Panc1 (cell line): ENCODE measurements around the gene ACACA. TPM values are rescaled to one million over a fixed set of nuclear protein-coding genes. Genes with fewer than 3 reads are reported as not detected.

ENCODE experiments used
- ATAC-seq: fragments of 200-7000 bp; cut with Tn5 transposase; 2 replicates; pipeline ENCODE4 v1.9.1; 2020; ENCODE audit warnings: mild to moderate bottlenecking, moderate library complexity
- BruUV-seq: library from RNA; stranded (reverse); fragments of 400-500 nt; replicated peaks from 2 replicates; lab custom pipeline; 2021; lab: Mats Ljungman, UMichigan
- CTCF ChIA-PET: fragments of 300-600 bp; sonication (Branson Sonifier 250); formaldehyde crosslinking; loops from one replicate; lab custom pipeline; 2022; ENCODE audit warnings: antibody characterized with exemption; lab: Charles Lee
- POLR2A ChIA-PET: fragments of 300-600 bp; sonication (Branson Sonifier 250); formaldehyde crosslinking; loops from one replicate; lab custom pipeline; 2022; ENCODE audit warnings: antibody characterized with exemption; lab: Charles Lee
- DNase-seq: peaks from one replicate; pipeline ENCODE4 v3.0.0-alpha.2; 2010; ENCODE audit warnings: low read depth, low spot score
- H3K27ac ChIP-seq: 2 replicates; pipeline ENCODE4 v1.5.1; 2011; ENCODE audit warnings: mild to moderate bottlenecking, low read length, inconsistent platforms
- H3K27me3 ChIP-seq: fragments of 200-500 bp; sonication (Bioruptor generic); 2 replicates; pipeline ENCODE4 v1.6.0; 2014; ENCODE audit warnings: low read length, inconsistent platforms; ENCODE audit not compliant: control insufficient read depth, insufficient read depth
- H3K36me3 ChIP-seq: fragments of 200-500 bp; sonication (Bioruptor generic); 2 replicates; pipeline ENCODE4 v1.5.1; 2014; ENCODE audit warnings: inconsistent platforms, mild to moderate bottlenecking, low read length, moderate library complexity; ENCODE audit not compliant: control insufficient read depth, insufficient read depth
- H3K4me1 ChIP-seq: 2 replicates; pipeline ENCODE4 v1.5.1; 2011; ENCODE audit warnings: inconsistent platforms, mild to moderate bottlenecking, low read length, moderate library complexity; ENCODE audit not compliant: control insufficient read depth, insufficient read depth
- H3K4me3 ChIP-seq, 2 experiments: 2 replicates each; pipeline ENCODE4 v1.5.1; 2011 to 2012; ENCODE audit warnings: low read depth in 2 of 2, low read length in 2 of 2, mild to moderate bottlenecking in 2 of 2, inconsistent platforms in 1 of 2, moderate library complexity in 1 of 2
- H3K9me3 ChIP-seq: fragments of 200-500 bp; sonication (Bioruptor generic); 2 replicates; pipeline ENCODE4 v1.5.1; 2014; ENCODE audit warnings: low read depth, mild to moderate bottlenecking, inconsistent platforms, low read length, moderate library complexity; ENCODE audit not compliant: control insufficient read depth, insufficient read depth
- POLR2AphosphoS5 ChIP-seq: IDR thresholded peaks from 2 replicates; pipeline ENCODE4 v1.6.1; 2012; ENCODE audit warnings: mild to moderate bottlenecking, low read depth, low read length, moderate library complexity
- SIN3A ChIP-seq: IDR thresholded peaks from 2 replicates; pipeline ENCODE4 v1.6.1; 2012; ENCODE audit warnings: low read depth, mild to moderate bottlenecking, low read length, moderate library complexity, borderline replicate concordance; ENCODE audit not compliant: insufficient read depth
- TCF7L2 ChIP-seq: IDR thresholded peaks from 2 replicates; pipeline ENCODE4 v1.6.1; 2011; ENCODE audit warnings: mild to moderate bottlenecking, low read depth, low read length, inconsistent platforms
- in situ Hi-C: cut with HindIII; loops from 2 replicates; pipeline ENCODE4 v1.10.0; 2016; ENCODE audit warnings: low sequenced_read_pairs, low pct_unique_long_range_greater_than_20kb
- intact Hi-C: fragments of 100-400 bp; cut with micrococcal nuclease; formaldehyde crosslinking; loops from one replicate; pipeline ENCODE4 v1.10.0; 2022; ENCODE audit not compliant: unreplicated experiment
- total RNA-seq: library from RNA; stranded (reverse); gene quantifications from one replicate; pipeline ENCODE4 v1.2.1, GENCODE V29; 2021; ENCODE audit not compliant: unreplicated experiment
- TF ChIP-seq, protein P1 (sequence below), 2 experiments: IDR thresholded peaks; 2 replicates each; pipeline ENCODE4 v1.6.1; 2011 to 2012; ENCODE audit warnings: low read depth in 2 of 2, control low read depth in 1 of 2, low read length in 1 of 2, mild to moderate bottlenecking in 1 of 2, moderate library complexity in 1 of 2; ENCODE audit not compliant: insufficient read depth in 1 of 2
- TF ChIP-seq, protein P2 (sequence below): fragments of 450-650 bp; IDR thresholded peaks from 2 replicates; pipeline ENCODE4 v1.5.1; 2017; ENCODE audit warnings: mild to moderate bottlenecking

ACACA gene
- total RNA-seq, 1 experiment from 2014 or later = 131 TPM

DNA sequence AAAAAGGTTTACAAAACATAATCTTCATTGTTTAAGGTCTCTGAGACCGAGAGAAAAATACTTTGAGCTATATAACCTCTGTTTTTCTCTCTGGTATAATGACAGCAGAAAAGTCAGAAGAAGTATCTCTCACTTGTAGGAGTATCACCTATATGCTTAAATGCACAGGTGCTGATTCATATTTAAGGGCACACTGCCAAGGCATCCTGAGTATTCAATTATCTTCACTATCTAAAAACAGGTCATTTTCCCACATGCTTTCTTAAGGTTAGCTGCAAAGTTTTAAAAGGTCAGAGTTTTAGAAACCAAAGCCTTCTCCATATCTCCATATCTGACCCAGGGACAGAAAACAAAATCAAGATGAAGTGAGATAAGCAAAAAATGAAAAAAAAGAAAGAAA is 130.2 kb downstream of the ACACA start:
- peaks cover 17% of the 10 kb centered on the region; the same call in 1 of the 2 replicates for H3K36me3 ChIP-seq
- no peaks in the 10 kb centered on the region for H3K27me3 ChIP-seq
- POLR2A ChIA-PET = no interaction called here
- no TSS peak for BruUV-seq
- ATAC-seq = no peak
- in situ Hi-C loops (no loop called here), intact Hi-C loops (no loop called here)
- no peak overlapping the region for H3K4me3 ChIP-seq
- H3K9me3 ChIP-seq = no peaks in the 10 kb centered on the region
- no peak for DNase-seq
- CTCF ChIA-PET = no interaction called here
- H3K4me1 ChIP-seq = no peaks in the 10 kb centered on the region; the same call in 1 of the 2 replicates
- TF ChIP-seq, protein P1, sequence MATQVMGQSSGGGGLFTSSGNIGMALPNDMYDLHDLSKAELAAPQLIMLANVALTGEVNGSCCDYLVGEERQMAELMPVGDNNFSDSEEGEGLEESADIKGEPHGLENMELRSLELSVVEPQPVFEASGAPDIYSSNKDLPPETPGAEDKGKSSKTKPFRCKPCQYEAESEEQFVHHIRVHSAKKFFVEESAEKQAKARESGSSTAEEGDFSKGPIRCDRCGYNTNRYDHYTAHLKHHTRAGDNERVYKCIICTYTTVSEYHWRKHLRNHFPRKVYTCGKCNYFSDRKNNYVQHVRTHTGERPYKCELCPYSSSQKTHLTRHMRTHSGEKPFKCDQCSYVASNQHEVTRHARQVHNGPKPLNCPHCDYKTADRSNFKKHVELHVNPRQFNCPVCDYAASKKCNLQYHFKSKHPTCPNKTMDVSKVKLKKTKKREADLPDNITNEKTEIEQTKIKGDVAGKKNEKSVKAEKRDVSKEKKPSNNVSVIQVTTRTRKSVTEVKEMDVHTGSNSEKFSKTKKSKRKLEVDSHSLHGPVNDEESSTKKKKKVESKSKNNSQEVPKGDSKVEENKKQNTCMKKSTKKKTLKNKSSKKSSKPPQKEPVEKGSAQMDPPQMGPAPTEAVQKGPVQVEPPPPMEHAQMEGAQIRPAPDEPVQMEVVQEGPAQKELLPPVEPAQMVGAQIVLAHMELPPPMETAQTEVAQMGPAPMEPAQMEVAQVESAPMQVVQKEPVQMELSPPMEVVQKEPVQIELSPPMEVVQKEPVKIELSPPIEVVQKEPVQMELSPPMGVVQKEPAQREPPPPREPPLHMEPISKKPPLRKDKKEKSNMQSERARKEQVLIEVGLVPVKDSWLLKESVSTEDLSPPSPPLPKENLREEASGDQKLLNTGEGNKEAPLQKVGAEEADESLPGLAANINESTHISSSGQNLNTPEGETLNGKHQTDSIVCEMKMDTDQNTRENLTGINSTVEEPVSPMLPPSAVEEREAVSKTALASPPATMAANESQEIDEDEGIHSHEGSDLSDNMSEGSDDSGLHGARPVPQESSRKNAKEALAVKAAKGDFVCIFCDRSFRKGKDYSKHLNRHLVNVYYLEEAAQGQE (IDR thresholded peaks at IDR 0.05; ENCODE audit: insufficient read depth in 1 of 2, low read depth in 2 of 2, low read length in 1 of 2) = no peak
- TF ChIP-seq POLR2AphosphoS5 (no peak), TCF7L2 (no peak), SIN3A (no peak)
- TF ChIP-seq, protein P2, sequence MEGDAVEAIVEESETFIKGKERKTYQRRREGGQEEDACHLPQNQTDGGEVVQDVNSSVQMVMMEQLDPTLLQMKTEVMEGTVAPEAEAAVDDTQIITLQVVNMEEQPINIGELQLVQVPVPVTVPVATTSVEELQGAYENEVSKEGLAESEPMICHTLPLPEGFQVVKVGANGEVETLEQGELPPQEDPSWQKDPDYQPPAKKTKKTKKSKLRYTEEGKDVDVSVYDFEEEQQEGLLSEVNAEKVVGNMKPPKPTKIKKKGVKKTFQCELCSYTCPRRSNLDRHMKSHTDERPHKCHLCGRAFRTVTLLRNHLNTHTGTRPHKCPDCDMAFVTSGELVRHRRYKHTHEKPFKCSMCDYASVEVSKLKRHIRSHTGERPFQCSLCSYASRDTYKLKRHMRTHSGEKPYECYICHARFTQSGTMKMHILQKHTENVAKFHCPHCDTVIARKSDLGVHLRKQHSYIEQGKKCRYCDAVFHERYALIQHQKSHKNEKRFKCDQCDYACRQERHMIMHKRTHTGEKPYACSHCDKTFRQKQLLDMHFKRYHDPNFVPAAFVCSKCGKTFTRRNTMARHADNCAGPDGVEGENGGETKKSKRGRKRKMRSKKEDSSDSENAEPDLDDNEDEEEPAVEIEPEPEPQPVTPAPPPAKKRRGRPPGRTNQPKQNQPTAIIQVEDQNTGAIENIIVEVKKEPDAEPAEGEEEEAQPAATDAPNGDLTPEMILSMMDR = no peak
- H3K27ac ChIP-seq = no peak overlapping the region

DNA sequence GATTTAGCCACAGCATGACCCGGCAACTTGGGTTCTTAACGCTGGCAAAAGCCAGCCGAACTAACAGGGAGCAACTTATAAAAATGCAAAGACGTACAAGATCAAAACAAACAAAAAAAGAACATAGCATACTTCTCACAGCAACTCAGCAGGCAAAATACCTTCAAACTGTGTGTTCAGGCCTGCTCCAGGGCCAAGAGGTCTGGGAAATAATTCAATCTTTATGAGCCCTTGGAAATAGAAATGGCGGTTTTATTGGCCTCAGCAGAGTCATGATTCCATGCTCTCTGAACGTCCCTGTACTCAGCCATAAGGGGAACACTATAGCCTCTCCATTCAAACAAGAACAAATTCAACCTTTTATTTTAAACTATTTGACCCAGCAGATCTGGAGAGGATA is 132.2 kb downstream of the ACACA start:
- in situ Hi-C loops = no loop called here
- TF ChIP-seq SIN3A (no peak), TCF7L2 (no peak)
- TF ChIP-seq, protein P1 (IDR thresholded peaks at IDR 0.05; ENCODE audit: insufficient read depth in 1 of 2, low read depth in 2 of 2, low read length in 1 of 2) = no peak
- Histone ChIP-seq H3K36me3 (peaks cover 23% of the 10 kb centered on the region), H3K4me1 (no peaks in the 10 kb centered on the region; the same call in 1 of the 2 replicates), H3K27ac (no peak overlapping the region), H3K4me3 (no peak overlapping the region), H3K27me3 (no peaks in the 10 kb centered on the region), H3K9me3 (no peaks in the 10 kb centered on the region)
- ATAC-seq (no peak), DNase-seq (no peak)
- intact Hi-C loops = no loop called here
- CTCF ChIA-PET = interaction anchor here (0.6 kb wide), 1 partner anchor 64 kb away, joined by 13 read pairs; no protein-coding TSS in a partner anchor
- POLR2A ChIA-PET = no interaction called here
- TSS peak; percentile 29 for BruUV-seq
